Measurements from ENCODE around the gene ENO3.
"Not testable (repeated sequence)": the region's sequence is repeated elsewhere in the genome, so short reads cannot be mapped to it uniquely, and the experiment has no call there.

ENO3 gene

DNA sequence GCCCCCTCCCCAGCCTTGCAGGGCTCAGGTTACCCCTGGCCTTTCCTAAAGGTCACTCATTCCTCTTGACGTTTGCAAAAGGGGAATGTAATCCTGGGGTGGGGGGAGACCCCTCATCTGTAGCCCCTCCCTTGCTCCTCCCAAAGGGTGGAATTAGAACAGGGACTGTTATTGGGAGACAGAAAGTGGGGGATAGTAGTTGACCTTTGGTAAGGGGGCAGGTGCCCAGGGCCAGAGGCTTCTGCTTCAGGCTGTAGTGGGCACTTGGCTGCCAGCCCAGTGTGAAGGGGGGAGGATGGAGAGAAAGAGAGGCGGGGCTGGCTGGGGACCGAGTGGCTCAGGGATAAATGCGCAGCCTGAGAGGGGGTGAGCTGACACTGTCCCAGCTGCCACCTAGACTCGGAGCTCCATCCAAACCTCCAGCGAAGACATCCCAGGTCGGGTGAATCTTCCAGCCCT, at the start of gene ENO3:
TSS of gene ENO3 (plus strand) at position 374 of the 459 bp plus-strand sequence. CDS start 711 bp downstream, outside the sequence.
- DNase-seq: no peak

DNA sequence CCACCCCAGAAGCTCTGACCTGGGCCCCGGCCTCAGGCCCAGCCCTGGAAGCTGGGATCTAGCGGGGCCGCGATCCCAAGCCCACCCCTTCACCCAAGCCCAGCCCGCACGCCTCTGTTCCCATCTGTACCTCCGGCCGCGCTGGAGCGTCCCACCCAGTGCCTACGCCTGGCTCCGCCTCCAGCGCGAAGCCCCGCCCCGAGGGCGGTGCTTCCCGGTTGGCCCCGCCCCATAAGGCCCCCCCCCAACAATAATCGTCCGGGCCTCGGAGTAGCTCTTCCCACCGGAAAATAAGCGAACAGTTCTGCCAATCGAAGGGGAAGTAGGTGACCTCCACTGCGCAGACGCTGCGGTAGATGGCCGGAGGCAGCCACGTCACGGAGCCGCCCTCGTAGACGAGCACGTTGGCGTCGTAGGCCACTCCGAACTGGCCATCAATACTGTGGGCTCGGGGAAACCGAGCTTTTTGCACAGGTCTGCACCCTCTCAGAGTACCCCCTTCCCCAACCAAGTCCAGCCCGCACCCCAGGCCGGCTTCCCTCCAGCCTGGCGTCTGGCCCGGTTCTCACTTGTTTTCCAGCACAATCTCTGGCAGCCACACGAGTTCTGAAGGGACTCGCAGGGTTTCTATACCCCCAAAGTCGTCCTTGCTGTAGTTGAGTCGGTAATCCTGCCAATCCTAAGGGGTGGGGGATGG, 49.1 kb upstream of the ENO3 start:
- DNase-seq: peak; percentile 46

DNA sequence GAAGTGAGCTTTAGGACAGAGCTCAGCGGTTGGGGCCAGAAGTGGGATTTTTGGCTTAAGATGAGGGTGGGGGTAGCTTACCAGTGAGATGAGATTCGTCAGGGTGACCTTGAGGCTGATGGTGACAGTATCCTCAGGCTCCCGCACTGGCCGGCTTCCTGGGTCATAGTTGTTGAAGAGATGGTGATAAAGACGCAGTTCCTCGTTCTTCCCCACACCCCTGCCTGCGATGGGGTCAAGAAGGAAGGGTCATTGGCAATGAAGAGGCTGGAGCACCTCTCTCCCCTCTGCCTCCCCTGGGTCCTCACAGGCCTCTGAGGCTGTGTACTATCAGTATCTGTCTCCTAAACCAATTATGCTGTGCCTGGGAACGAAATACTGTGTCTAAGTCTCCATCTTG, 48.4 kb upstream of the ENO3 start:
- DNase-seq: no peak

DNA sequence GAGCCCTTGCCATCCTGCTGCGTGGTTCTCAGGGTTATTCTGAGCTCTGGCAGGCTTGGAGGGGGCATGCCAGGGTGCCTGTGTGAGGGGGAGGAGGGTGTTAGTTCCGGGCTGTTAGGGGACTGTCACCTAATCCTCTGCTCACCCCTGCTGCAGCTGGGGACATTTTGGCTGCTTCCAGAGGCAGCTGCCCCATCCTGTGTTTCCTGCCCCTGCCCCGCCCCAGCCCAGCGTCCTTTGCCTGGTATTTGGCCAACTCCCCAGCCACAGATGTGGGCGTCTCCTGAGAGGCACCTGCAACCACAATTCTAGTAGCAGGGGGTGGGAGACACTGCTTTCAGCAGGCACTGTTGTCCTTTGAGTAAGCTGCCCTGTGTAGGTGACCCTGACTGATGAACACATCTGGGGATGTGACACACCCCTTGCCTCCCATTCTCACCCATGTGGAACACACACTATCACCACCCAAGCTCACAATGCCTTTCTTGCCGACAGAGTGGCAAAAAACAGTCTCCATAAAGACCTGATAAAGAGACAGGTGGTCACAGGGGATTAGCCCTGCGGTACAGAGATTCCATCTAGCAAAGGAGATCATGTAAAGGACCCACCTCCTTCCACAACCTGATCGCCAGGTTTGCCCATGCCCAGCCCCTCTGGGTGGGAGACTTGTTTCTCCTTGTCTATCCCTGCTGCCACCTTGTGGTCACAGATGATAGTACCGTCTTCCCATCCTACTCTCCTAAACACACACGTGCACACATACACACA, 47.7 kb upstream of the ENO3 start, which contains the start of gene CHRNE:
TSS of gene CHRNE (minus strand) at position 48 of the 768 bp plus-strand sequence. CDS start at position 13, 35 bp downstream.
- peak; percentile 84 for DNase-seq

DNA sequence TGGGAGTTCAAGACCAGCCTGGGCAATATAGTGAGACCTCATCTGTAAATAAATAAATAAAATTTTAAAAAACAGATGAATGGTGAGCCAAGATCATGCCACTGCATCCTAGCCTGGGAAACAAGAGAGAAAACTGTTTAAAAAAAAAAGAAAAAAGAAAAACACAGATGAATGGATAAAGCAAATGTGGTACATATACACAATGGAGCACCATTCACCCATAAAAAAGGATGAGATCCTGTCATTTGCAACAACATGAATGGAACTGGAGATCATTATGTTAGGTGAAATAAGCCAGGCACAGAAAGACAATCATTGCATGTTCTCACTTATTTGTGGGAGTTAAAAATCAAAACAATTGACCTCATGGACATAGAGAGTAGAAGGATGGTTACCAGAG, 44.3 kb upstream of the ENO3 start:
- DNase-seq: not testable (repeated sequence)

DNA sequence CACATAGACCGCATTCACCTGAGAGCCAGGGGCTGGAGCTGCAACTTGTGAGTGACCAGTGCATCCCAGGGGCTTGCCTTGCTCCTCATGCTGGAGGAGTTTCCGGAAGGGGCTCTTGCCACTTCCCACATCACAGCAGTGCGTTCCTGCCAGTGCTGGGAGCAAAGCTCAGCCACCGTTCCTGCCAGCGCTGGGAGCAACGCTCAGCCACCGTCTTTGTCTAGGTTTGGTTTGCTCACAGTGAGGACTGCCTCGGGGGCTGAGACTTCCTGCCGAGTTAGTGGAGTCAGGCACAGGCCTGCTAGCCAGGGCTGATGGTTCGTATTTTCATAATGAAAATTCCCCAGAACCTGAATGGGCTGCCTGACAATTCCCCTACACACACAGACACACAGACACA, 42.6 kb upstream of the ENO3 start:
- DNase-seq: no peak

DNA sequence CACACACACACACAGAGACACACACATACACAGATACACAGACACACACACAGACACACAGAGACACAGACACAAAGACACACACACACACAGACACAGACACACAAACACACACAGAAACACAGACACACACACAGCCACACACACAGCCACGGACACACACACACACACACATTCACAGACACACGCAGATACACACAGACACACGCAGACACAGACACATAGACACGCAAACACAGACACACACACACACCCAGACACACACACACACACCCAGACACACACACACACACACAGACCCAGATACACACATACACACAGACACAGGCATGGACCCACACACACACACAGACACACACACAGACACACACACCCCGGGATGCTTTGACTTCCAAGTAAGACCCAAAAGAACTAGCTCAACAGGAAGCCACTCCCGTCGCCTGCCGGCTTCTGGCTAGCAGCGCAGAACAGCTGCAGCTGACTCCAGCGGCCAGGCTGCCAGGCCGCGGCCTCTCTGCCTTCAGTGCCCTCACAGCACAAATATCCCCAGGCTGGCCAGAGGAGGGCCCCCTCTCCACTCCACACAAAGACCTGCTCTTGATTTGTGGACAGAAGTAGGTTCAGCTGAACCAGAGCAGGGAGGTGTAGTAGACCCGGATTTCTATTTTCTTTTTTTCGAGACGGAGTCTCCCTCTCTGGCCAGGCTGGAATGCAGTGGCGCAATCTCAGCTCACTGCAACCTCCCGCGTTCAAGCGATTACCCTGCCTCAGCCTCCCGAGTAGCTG, 42.0 kb upstream of the ENO3 start:
- peak; percentile 84 for DNase-seq

DNA sequence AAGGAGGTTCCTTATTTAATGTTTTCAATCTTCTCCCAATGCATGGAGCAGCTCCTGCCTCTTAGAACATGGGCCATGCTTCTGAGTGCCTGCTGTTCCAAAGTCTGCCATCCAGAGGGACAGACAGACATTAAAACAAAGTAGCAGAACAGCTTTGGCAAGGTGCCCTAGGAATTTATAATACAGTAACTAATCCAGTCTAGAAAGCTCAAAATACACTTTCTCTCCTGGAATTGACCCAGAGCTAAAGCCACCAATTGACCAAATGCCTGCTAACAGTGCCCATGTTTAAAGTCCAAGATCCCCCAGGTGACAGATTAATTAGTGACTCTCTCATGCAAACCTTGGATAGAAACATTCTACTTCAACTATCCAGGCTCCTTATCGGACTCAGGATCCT, 36.9 kb upstream of the ENO3 start:
- DNase-seq: no peak

DNA sequence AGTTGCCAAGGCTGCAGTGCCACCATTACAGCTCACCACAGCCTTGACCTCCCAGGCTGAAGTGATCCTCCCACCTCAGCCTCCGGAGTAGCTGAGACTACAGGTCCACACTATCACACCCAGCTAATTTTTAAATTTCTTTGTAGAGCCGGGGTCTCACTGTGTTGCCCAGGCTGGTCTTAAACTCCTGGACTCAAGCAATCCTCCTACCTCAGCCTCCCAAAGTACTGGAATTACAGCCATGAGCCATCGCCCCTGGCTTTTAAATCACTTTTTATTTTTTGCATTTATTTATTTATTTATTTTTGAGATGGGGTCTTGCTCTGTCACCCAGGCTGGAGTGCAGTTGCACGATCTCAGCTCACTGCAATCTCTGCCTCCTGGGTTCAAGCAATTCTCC, 36.4 kb upstream of the ENO3 start:
- DNase-seq: not testable (repeated sequence)

DNA sequence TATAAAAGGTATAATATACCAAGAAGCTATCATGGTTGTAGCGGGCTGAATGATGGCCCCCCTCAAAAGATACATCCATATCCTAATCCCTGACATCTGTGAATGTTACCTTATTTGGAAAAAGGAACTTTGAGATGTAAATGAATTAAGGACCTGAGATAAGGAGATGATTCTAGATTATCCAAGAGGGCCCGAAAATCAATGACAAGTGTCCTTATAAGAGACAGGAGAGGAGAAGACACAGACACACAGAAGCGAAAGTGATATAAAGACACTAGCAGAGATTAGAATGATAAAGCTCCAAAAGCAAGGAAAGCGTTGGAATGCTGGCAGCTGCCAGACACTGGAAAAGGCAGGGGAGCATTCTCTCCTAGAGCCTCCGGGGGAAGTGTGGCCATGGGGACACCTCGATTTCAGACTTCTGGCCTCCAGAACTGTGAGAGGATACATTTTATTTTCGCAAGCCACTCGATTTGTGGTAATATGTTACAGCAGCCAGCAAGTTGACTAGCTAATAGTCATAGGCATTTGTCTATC, 31.3 kb upstream of the ENO3 start:
- DNase-seq: no peak

DNA sequence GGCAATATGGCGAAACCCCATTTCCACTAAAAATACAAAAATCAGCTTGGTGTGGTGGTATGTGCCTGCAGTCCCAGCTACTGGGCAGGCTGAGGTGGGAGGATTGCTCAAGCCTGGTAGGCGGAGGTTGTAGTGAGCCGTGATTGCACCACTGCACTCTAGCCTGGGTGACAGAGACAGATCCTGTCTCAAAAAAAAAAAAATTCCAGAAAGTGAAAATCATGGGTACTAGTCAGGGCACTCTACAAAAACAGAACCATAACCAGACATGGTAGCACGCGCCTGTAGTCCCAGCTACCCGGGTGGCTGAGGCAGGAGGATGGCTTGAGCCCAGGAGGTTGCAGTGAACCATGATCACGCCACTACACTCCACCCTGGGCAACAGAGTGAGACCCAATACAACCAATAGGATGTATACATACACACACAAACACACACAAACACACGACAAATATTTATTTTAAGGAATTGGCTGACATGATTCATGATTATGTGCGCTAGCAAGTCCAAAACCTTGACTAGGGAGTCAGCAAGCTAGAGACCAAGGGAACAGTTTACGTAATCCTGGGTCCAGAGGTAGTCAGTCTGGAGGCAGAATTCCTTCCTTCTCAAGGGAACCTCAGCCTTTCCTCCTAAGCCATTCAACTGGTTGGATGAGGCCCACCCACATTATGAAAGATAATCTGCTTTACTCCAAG, 30.4 kb upstream of the ENO3 start:
- no peak for DNase-seq

DNA sequence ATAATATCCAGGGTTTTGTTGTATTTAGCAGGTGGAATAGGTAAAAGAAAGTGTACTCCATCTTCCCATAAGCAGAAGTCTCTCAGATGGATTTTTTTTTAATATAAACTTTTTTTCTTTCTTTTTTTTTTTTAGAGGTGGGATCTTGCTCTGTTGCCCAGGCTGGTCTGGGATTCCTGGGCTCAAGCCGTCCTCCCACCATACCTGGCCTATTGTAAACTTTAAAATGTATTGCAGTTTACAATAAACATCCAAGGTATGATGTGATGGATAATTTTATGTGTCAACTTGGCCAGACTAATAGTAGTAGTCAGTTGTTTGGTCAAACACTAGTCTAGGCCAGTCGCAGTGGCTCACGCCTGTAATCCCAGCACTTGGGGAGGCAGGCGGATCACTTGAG, 29.6 kb upstream of the ENO3 start:
- DNase-seq: no peak

DNA sequence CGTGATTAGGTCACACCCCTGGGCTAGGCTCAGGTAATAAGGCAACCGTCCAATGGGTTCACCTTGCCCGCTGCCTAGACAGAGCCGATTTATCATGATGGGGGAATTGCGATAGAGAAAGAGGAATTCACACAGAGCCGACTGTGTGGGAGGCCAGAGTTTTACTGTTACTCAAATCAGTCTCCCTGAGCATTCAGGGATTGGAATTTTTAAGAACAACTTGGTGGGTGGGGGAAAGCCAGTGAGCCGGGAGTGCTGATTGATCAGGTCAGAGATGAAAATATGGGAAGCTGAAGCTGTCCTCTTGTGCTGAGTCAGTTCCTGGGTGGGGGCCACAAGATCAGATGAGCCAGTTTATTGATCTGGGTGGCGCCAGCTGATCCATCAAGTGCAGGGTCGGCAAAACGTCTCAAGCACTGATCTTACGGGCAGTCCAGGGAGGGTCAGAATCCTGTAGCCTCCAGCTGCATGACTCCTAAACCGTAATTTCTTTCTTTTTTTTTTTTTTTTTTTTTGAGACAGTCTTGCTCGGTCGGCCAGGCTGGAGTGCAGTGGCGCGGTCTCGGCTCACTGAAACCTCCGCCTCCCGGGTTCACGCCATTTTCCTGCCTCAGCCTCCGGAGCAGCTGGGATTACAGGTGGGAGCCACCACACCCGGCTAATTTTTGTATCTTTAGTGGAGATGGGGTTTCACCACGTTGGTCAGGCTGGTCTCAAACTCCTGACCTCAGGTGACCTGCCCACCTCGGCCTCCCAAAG, 24.2 kb upstream of the ENO3 start:
- not testable (repeated sequence) for DNase-seq

DNA sequence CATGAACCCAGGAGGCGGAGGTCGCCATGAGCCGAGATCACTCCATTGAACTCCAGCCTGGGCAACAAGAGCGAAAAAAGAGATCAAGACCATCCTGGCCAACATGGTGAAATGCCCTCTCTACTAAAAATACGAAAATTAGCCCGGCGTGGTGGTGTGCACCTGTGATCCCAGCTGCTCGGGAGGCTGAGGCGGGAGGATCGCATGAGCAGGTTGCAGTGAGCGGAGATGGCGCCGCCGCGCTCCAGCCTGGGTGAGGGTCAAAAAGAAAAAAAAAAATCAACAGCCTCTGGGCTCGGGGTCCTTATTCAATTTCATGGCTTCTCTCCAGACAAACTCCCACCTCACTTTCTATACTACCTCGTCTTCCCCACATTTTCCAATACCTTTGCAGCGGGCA, 22.0 kb upstream of the ENO3 start:
- DNase-seq: no peak

DNA sequence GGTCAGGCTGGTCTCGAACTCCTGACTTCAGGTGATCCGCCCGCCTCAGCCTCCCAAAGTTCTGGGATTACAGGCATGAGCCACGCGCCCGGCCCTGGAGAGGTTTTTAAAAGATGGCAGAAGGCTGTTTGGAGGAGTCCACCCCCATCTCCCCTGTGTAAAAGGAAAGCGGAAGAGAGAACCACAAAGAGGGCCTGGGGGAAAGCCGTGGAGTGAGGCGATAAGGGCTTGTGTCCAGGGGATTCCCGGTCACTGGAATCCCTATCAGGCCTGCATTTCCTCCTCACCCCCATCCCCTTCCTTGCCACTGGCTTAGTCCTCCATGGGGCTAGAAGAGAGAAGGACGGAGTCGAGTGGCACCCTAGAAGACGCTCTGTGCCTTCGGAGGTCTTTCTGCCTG, 19.0 kb upstream of the ENO3 start, which contains the start of gene GP1BA:
TSS of gene GP1BA (plus strand) at position 315 of the 400 bp plus-strand sequence. CDS start 328 bp downstream, outside the sequence.
- no peak for DNase-seq

DNA sequence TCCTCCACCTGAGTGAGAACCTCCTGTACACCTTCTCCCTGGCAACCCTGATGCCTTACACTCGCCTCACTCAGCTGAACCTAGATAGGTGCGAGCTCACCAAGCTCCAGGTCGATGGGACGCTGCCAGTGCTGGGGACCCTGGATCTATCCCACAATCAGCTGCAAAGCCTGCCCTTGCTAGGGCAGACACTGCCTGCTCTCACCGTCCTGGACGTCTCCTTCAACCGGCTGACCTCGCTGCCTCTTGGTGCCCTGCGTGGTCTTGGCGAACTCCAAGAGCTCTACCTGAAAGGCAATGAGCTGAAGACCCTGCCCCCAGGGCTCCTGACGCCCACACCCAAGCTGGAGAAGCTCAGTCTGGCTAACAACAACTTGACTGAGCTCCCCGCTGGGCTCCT, 18.2 kb upstream of the ENO3 start:
- DNase-seq: no peak

DNA sequence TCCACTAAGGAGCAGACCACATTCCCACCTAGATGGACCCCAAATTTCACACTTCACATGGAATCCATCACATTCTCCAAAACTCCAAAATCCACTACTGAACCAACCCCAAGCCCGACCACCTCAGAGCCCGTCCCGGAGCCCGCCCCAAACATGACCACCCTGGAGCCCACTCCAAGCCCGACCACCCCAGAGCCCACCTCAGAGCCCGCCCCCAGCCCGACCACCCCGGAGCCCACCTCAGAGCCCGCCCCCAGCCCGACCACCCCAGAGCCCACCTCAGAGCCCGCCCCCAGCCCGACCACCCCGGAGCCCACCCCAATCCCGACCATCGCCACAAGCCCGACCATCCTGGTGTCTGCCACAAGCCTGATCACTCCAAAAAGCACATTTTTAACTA, 17.3 kb upstream of the ENO3 start:
- no peak for DNase-seq

DNA sequence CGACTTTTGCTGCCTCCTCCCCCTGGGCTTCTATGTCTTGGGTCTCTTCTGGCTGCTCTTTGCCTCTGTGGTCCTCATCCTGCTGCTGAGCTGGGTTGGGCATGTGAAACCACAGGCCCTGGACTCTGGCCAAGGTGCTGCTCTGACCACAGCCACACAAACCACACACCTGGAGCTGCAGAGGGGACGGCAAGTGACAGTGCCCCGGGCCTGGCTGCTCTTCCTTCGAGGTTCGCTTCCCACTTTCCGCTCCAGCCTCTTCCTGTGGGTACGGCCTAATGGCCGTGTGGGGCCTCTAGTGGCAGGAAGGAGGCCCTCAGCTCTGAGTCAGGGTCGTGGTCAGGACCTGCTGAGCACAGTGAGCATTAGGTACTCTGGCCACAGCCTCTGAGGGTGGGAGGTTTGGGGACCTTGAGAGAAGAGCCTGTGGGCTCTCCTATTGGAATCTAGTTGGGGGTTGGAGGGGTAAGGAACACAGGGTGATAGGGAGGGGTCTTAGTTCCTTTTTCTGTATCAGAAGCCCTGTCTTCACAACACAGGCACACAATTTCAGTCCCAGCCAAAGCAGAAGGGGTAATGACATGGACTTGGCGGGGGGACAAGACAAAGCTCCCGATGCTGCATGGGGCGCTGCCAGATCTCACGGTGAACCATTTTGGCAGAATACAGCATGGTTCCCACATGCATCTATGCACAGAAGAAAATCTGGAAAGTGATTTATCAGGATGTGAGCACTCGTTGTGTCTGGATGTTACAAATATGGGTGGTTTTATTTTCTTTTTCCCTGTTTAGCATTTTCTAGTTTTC, 16.5 kb upstream of the ENO3 start:
- peak; percentile 34 for DNase-seq

DNA sequence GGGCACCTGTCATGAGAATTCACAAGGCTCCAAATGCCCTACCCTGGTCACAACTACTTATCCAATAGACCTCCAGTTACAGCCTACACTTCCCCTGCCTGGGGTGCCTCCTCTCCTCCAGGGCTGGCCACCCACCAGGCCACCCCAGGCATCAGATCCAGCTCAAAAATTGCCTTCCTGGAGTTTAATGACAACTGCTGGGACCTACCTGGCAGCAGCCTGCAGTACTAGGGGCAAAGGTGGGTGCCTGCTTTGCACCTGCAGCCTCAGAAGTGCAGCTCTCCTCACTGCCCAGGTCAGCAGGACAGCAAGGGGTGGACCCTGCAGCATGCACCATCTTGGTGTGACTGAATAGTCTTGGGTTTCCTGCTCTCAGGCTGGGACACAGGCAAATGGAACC, 15.3 kb upstream of the ENO3 start:
- no peak for DNase-seq

DNA sequence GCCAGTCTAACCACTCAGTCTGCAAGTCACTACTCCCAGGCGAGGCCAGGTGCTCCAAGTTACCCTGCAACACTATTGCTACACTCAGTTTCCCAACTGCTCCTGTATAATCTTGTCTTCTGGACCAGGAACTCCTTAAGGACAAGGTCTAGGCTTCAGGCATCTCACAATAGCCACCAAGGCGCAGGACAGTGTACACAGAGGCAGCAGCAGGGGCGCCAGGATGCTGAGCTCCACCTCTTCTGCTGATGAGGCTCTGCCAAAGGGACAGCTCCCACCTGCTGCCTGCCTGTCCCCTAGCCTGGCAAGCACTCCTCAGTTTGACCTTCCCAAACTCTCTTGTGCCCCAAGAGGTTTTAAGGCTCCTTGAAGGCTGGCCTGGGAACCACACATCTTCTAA, 14.5 kb upstream of the ENO3 start:
- DNase-seq: no peak

DNA sequence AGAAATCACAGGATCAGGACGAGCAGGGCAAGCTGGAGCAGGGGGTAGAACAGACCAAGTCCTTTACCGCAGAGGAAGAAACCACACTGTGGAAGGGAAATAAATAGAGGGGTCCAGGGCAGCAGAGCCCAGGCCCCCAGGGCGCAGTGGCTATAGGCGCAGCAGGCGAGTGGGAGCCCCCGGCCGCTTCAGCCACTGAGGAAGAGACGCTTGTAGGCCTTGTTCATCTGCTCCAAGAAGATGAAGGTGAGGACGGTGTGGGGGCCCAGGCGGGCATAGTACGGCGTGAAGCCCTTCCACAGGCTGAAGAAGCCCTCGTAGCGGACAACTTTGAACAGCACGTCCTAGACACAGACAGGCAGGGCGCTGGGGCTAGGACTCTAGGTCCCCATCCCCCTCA, 13.4 kb upstream of the ENO3 start:
- DNase-seq: no peak
